HFF-Myc (cell line): ENCODE results near the gene MAP7D1.

ENCODE experiments used
- DNase-seq: peaks from one replicate; pipeline ENCODE4 v3.0.0-alpha.2; 2011; ENCODE audit warnings: low read depth; ENCODE audit errors: extremely low read depth
- H3K4me3 ChIP-seq: replicated peaks from 2 replicates; pipeline ENCODE4 v1.5.1; 2011; ENCODE audit warnings: low read depth, mild to moderate bottlenecking, control low read depth, low read length
- CTCF ChIP-seq: IDR thresholded peaks from 2 replicates; pipeline ENCODE4 v1.5.1; 2012; ENCODE audit warnings: mild to moderate bottlenecking, low read depth, low read length, control low read depth; ENCODE audit errors: missing control alignments

The MAP7D1 gene

GRCh38 chr1:36134031-36134430, 21.9 kb upstream of the MAP7D1 start:
- no peak for TF ChIP-seq CTCF
- no peak overlapping the region for H3K4me3 ChIP-seq
- DNase-seq: no peak

GRCh38 chr1:36134505-36135329, 21.2 kb upstream of the MAP7D1 start:
- DNase-seq: no peak
- peak; percentile 89 for TF ChIP-seq CTCF
- no peak overlapping the region for H3K4me3 ChIP-seq

GRCh38 chr1:36135330-36135667, 20.7 kb upstream of the MAP7D1 start:
- TF ChIP-seq CTCF: no peak
- no peak for DNase-seq
- H3K4me3 ChIP-seq: no peak overlapping the region

GRCh38 chr1:36135796-36136195, 20.2 kb upstream of the MAP7D1 start:
- no peak for TF ChIP-seq CTCF
- H3K4me3 ChIP-seq: no peak overlapping the region
- no peak for DNase-seq

GRCh38 chr1:36136535-36136934, 19.4 kb upstream of the MAP7D1 start:
- no peak overlapping the region for H3K4me3 ChIP-seq
- DNase-seq: no peak
- no peak for TF ChIP-seq CTCF

- no peak for DNase-seq
- H3K4me3 ChIP-seq: no peak overlapping the region
- TF ChIP-seq CTCF: no peak
Measured at GRCh38 chr1:36137226-36137625, 18.7 kb upstream of the MAP7D1 start.

GRCh38 chr1:36137776-36138175, 18.2 kb upstream of the MAP7D1 start:
- no peak for DNase-seq
- no peak for TF ChIP-seq CTCF
- no peak overlapping the region for H3K4me3 ChIP-seq
